Peyer's patch (tissue), 4 donors: ENCODE measurements around the gene MYRFL. TPM values are rescaled to one million over a fixed set of nuclear protein-coding genes. Genes with fewer than 3 reads are reported as not detected.

Source experiments
- DNase-seq, 3 donors: peaks; one replicate each; pipeline ENCODE4 v3.0.0-alpha.2; 2017 to 2019
- H3K27ac ChIP-seq, 4 donors: fragments of 200-600 bp; sonication (generic); one replicate each; pipeline ENCODE4 v1.5.1; 2016 to 2019
- H3K27me3 ChIP-seq, 2 donors: fragments of 200-600 bp; sonication (generic); one replicate each; pipeline ENCODE4 v1.5.1; 2019
- H3K36me3 ChIP-seq, 3 donors: fragments of 200-600 bp; sonication (generic); one replicate each; pipeline ENCODE4 v1.5.1; 2016 to 2019
- H3K4me1 ChIP-seq, 4 donors: fragments of 200-600 bp; sonication (generic); one replicate each; pipeline ENCODE4 v1.5.1; 2016 to 2019
- H3K4me3 ChIP-seq, 4 donors: fragments of 200-600 bp; sonication (generic); 1 replicate in 3 of 4; 2 replicates in 1 of 4; pipeline ENCODE4 v1.5.1; 2016 to 2019; ENCODE audit warnings: mild to moderate bottlenecking in 1 of 4
- H3K9me3 ChIP-seq, 4 donors: fragments of 200-600 bp; sonication (generic); one replicate each; pipeline ENCODE4 v1.5.1; 2016 to 2019; ENCODE audit warnings: mild to moderate bottlenecking in 1 of 4
- POLR2A ChIP-seq, 2 donors: fragments of 450-650 bp; IDR thresholded peaks; one replicate each; pipeline ENCODE4 v1.5.1; 2017; ENCODE audit warnings: antibody characterized with exemption in 2 of 2, mild to moderate bottlenecking in 2 of 2, moderate library complexity in 2 of 2
- total RNA-seq, 4 donors: library from RNA; depleted of rRNA; stranded (reverse); fragments of >200 nt; gene quantifications; one replicate each; pipeline ENCODE4 v1.1.0, GENCODE V29; 2016
- TF ChIP-seq, protein P1 (sequence below), 6 experiments: fragments of 450-650 bp in 4 of 6; fragments of 200-600 bp in 2 of 6; sonication (generic) in 1 of 6; IDR thresholded peaks; one replicate each; pipeline ENCODE4 v1.5.1; 2017 to 2019; ENCODE audit warnings: antibody characterized with exemption in 6 of 6, mild to moderate bottlenecking in 3 of 6, moderate library complexity in 1 of 6

MYRFL gene
- total RNA-seq, 4 donors from 2014 or later = 12.4 to 60.1 (median 54.5) TPM

DNA sequence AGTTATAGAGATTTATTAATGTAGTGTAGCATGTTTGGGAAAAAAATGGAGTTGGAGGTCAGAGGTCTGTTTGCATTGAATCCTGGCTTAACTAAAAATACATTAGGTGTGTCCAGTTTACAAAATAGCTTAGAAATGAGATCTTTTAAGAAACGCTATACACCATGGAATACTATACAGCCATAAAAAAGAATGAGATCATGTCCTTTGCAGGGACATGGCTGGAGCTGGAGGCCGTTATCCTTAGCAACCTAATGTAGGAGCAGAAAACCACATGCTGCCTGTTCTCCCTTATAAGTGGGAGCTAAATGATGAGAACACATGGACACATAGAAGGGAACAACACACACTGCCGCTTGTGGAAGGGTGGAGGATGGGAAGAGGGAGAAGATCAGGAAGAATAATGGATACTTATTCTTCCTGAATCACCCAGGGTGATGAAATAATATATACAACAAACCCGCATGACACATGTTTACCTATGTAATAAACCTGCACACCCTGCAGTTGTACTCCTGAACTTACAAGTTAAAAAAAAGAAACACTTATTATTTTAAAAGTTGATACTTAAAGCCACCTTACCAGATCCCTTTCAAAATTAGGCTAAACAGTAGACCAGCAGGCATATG lies 14.0 kb upstream of the MYRFL start:
- TF ChIP-seq, protein P1, sequence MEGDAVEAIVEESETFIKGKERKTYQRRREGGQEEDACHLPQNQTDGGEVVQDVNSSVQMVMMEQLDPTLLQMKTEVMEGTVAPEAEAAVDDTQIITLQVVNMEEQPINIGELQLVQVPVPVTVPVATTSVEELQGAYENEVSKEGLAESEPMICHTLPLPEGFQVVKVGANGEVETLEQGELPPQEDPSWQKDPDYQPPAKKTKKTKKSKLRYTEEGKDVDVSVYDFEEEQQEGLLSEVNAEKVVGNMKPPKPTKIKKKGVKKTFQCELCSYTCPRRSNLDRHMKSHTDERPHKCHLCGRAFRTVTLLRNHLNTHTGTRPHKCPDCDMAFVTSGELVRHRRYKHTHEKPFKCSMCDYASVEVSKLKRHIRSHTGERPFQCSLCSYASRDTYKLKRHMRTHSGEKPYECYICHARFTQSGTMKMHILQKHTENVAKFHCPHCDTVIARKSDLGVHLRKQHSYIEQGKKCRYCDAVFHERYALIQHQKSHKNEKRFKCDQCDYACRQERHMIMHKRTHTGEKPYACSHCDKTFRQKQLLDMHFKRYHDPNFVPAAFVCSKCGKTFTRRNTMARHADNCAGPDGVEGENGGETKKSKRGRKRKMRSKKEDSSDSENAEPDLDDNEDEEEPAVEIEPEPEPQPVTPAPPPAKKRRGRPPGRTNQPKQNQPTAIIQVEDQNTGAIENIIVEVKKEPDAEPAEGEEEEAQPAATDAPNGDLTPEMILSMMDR (IDR thresholded peaks at IDR 0.05) = no peak
- TF ChIP-seq POLR2A (IDR thresholded peaks at IDR 0.05) = no peak
- Histone ChIP-seq H3K36me3 (peaks cover 0 to 18% (median 0%) of the 10 kb centered on the region in 3 donors), H3K4me1 (no peaks in the 10 kb centered on the region), H3K27me3 (no peaks in the 10 kb centered on the region), H3K9me3 (peaks cover 0 to 8% (median 4%) of the 10 kb centered on the region in 4 donors), H3K27ac (no peak overlapping the region), H3K4me3 (no peak overlapping the region)
- no peak for DNase-seq

- Histone ChIP-seq H3K27me3 (no peaks in the 10 kb centered on the region), H3K27ac (no peak overlapping the region), H3K9me3 (no peaks in the 10 kb centered on the region), H3K4me1 (peaks cover 0 to 2% (median 0%) of the 10 kb centered on the region in 4 donors), H3K36me3 (peaks cover 0 to 15% (median 0%) of the 10 kb centered on the region in 3 donors), H3K4me3 (no peak overlapping the region)
- TF ChIP-seq, protein P1 (IDR thresholded peaks at IDR 0.05) = no peak
- no peak for TF ChIP-seq POLR2A (IDR thresholded peaks at IDR 0.05)
- DNase-seq = no peak
Measured at GRCh38 chr12:69816082-69816481, 8.9 kb upstream of the MYRFL start.

DNA sequence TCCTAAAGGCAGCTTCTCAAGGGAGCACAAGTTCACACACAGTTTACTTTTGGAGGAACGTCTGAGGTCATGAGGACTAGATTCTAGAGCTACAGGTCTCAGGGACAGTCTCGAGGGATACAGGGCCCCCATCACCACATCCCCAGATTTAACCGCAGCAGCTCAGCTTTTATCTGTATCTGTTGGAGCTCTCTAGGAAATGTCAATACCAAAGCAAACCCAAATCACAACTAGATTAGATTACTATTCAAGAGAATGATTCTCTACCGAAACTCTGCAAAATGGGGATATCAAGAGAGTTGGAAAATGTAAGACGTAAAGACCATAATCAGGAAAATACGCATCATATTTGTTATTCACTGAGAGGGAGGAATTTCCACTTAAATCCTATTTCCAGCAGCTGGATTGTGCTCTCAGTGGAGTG lies 4.0 kb upstream of the MYRFL start:
- Histone ChIP-seq H3K27me3 (no peaks in the 10 kb centered on the region), H3K4me1 (peaks cover 0 to 13% (median 0%) of the 10 kb centered on the region in 4 donors), H3K36me3 (peaks cover 0 to 7% (median 0%) of the 10 kb centered on the region in 3 donors), H3K9me3 (no peaks in the 10 kb centered on the region), H3K4me3 (no peak overlapping the region), H3K27ac (no peak overlapping the region)
- DNase-seq = no peak
- TF ChIP-seq POLR2A (IDR thresholded peaks at IDR 0.05) = no peak
- TF ChIP-seq, protein P1 (IDR thresholded peaks at IDR 0.05) = no peak

- H3K4me3 ChIP-seq = no peak overlapping the region
- peaks cover 0 to 13% (median 0%) of the 10 kb centered on the region in 4 donors for H3K4me1 ChIP-seq
- H3K9me3 ChIP-seq = no peaks in the 10 kb centered on the region
- H3K36me3 ChIP-seq = peaks cover 0 to 2% (median 0%) of the 10 kb centered on the region in 3 donors
- DNase-seq = no peak
- H3K27me3 ChIP-seq = no peaks in the 10 kb centered on the region
- TF ChIP-seq POLR2A (IDR thresholded peaks at IDR 0.05) = no peak
- TF ChIP-seq, protein P1 (IDR thresholded peaks at IDR 0.05) = no peak
- H3K27ac ChIP-seq = no peak overlapping the region
Measured at GRCh38 chr12:69821456-69822159, 3.4 kb upstream of the MYRFL start.

- Histone ChIP-seq H3K4me1 (peaks cover 0 to 13% (median 0%) of the 10 kb centered on the region in 4 donors), H3K36me3 (no peaks in the 10 kb centered on the region), H3K4me3 (no peak overlapping the region), H3K27ac (no peak overlapping the region), H3K9me3 (no peaks in the 10 kb centered on the region), H3K27me3 (no peaks in the 10 kb centered on the region)
- no peak for DNase-seq
- no peak for TF ChIP-seq POLR2A (IDR thresholded peaks at IDR 0.05)
- TF ChIP-seq, protein P1 (IDR thresholded peaks at IDR 0.05) = no peak
Measured at GRCh38 chr12:69822201-69822860, 2.7 kb upstream of the MYRFL start.
